Measurements from ENCODE around the gene MED13L. TPM values are rescaled to one million over a fixed set of nuclear protein-coding genes. Genes with fewer than 3 reads are reported as not detected.
A peak's percentile ranks its signal among the peaks of the same experiment; 100 is the strongest.

The MED13L gene
- total and polyA plus RNA-seq, 2 donors (not counting 1 experiment from before 2014, with no cell fraction given), result 56.5 to 97.3 TPM

GRCh38 chr12:115988212-115988611 is 289.3 kb downstream of the MED13L start:
- no peaks in the 10 kb centered on the region for H4K20me1 ChIP-seq (ENCODE audit: control insufficient read depth, extremely low read depth, insufficient read depth, low read length)

GRCh38 chr12:115984616-115985015 is 292.9 kb downstream of the MED13L start:
- Histone ChIP-seq H2AFZ (ENCODE audit: low read length) (no peak overlapping the region), H3K27ac (ENCODE audit: insufficient read depth, low read length) (no peak overlapping the region), H3K9me3 (ENCODE audit: control insufficient read depth, insufficient read depth, low read depth, low read length) (no peaks in the 10 kb centered on the region), H4K20me1 (ENCODE audit: control insufficient read depth, extremely low read depth, insufficient read depth, low read length) (no peaks in the 10 kb centered on the region), H3K79me2 (ENCODE audit: control insufficient read depth, insufficient read depth, low read length) (peaks cover 5% of the 10 kb centered on the region), H3K9ac (ENCODE audit: insufficient read depth, low read length) (no peak overlapping the region), H3K4me3 (replicated peaks in 1 of 4; ENCODE audit: control extremely low read depth in 1 of 4, insufficient read depth in 1 of 4, low read depth in 3 of 4, low read length in 4 of 4) (no peak overlapping the region), H3K4me2 (ENCODE audit: extremely low read depth, insufficient read depth, low read length) (no peak overlapping the region), H3K36me3 (ENCODE audit: control insufficient read depth, insufficient read depth, low read length) (peaks cover 2% of the 10 kb centered on the region), H3K27me3 (ENCODE audit: control insufficient read depth, insufficient read depth, low read length) (no peaks in the 10 kb centered on the region), H3K4me1 (ENCODE audit: control insufficient read depth, extremely low read depth, insufficient read depth, low read length) (no peaks in the 10 kb centered on the region)
- no peak for DNase-seq (ENCODE audit: low read depth in 2 of 2)
- TF ChIP-seq, protein P1, sequence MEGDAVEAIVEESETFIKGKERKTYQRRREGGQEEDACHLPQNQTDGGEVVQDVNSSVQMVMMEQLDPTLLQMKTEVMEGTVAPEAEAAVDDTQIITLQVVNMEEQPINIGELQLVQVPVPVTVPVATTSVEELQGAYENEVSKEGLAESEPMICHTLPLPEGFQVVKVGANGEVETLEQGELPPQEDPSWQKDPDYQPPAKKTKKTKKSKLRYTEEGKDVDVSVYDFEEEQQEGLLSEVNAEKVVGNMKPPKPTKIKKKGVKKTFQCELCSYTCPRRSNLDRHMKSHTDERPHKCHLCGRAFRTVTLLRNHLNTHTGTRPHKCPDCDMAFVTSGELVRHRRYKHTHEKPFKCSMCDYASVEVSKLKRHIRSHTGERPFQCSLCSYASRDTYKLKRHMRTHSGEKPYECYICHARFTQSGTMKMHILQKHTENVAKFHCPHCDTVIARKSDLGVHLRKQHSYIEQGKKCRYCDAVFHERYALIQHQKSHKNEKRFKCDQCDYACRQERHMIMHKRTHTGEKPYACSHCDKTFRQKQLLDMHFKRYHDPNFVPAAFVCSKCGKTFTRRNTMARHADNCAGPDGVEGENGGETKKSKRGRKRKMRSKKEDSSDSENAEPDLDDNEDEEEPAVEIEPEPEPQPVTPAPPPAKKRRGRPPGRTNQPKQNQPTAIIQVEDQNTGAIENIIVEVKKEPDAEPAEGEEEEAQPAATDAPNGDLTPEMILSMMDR (conservative IDR thresholded peaks at IDR 0.05 in 1 of 2, IDR thresholded peaks at IDR 0.05 in 1 of 2; ENCODE audit: low read depth in 1 of 2, low read length in 2 of 2), result no peak
- TF ChIP-seq EZH2 (IDR thresholded peaks at IDR 0.05; ENCODE audit: low read length, missing control alignments), result no peak

More at GRCh38 chr12:115988212-115988611, 289.3 kb downstream of the MED13L start:
- DNase-seq (ENCODE audit: low read depth in 2 of 2), result no peak
- Histone ChIP-seq H3K79me2 (ENCODE audit: control insufficient read depth, insufficient read depth, low read length) (peaks cover 7% of the 10 kb centered on the region), H3K9ac (ENCODE audit: insufficient read depth, low read length) (no peak overlapping the region), H3K27me3 (ENCODE audit: control insufficient read depth, insufficient read depth, low read length) (no peaks in the 10 kb centered on the region), H3K9me3 (ENCODE audit: control insufficient read depth, insufficient read depth, low read depth, low read length) (no peaks in the 10 kb centered on the region), H3K4me2 (ENCODE audit: extremely low read depth, insufficient read depth, low read length) (no peak overlapping the region), H3K4me1 (ENCODE audit: control insufficient read depth, extremely low read depth, insufficient read depth, low read length) (no peaks in the 10 kb centered on the region), H2AFZ (ENCODE audit: low read length) (no peak overlapping the region), H3K27ac (ENCODE audit: insufficient read depth, low read length) (no peak overlapping the region), H3K4me3 (replicated peaks in 1 of 4; ENCODE audit: control extremely low read depth in 1 of 4, insufficient read depth in 1 of 4, low read depth in 3 of 4, low read length in 4 of 4) (no peak overlapping the region), H3K36me3 (ENCODE audit: control insufficient read depth, insufficient read depth, low read length) (peaks cover 3% of the 10 kb centered on the region)
- TF ChIP-seq, protein P1 (conservative IDR thresholded peaks at IDR 0.05 in 1 of 2, IDR thresholded peaks at IDR 0.05 in 1 of 2; ENCODE audit: low read depth in 1 of 2, low read length in 2 of 2), result no peak
- TF ChIP-seq EZH2 (IDR thresholded peaks at IDR 0.05; ENCODE audit: low read length, missing control alignments), result no peak

DNA sequence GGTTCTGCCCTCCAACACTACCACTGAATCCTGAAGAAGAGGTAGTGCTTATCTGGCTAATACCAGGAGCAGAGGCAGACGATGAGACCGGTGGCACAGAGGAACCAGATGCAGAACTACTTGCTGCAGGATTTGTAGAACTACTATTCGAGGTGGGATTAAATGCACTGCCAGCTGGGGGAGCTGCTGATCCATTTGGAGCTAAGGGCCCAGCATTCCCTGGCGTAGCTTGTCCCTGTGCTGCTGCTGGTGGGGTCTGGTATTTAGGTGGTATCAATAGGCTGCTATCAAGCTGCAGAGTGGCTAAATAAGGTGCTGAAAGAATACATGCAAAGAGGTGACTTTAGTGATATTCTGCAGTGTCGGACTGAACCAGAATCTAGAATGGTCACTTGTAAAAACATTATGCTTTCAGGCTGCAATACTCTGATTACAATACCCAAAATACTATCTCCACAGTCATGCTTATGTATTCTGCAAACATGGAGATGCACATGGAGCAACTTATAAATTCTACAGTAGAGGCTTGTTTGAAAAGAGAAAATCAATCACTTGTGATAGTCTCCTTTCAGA is 294.2 kb downstream of the MED13L start:
- H4K20me1 ChIP-seq (ENCODE audit: control insufficient read depth, extremely low read depth, insufficient read depth, low read length), result no peaks in the 10 kb centered on the region
- no peaks in the 10 kb centered on the region for H3K27me3 ChIP-seq (ENCODE audit: control insufficient read depth, insufficient read depth, low read length)
- H3K9ac ChIP-seq (ENCODE audit: insufficient read depth, low read length), result no peak overlapping the region
- TF ChIP-seq, protein P1 (conservative IDR thresholded peaks at IDR 0.05 in 1 of 2, IDR thresholded peaks at IDR 0.05 in 1 of 2; ENCODE audit: low read depth in 1 of 2, low read length in 2 of 2), result peak; percentile 17 to 25
- TF ChIP-seq EZH2 (IDR thresholded peaks at IDR 0.05; ENCODE audit: low read length, missing control alignments), result no peak
- no peak overlapping the region for H3K4me2 ChIP-seq (ENCODE audit: extremely low read depth, insufficient read depth, low read length)
- H3K79me2 ChIP-seq (ENCODE audit: control insufficient read depth, insufficient read depth, low read length), result peaks cover 3% of the 10 kb centered on the region
- DNase-seq (ENCODE audit: low read depth in 2 of 2), result no peak
- H3K36me3 ChIP-seq (ENCODE audit: control insufficient read depth, insufficient read depth, low read length), result peaks cover 2% of the 10 kb centered on the region
- no peaks in the 10 kb centered on the region for H3K9me3 ChIP-seq (ENCODE audit: control insufficient read depth, insufficient read depth, low read depth, low read length)
- no peak overlapping the region for H2AFZ ChIP-seq (ENCODE audit: low read length)
- no peaks in the 10 kb centered on the region for H3K4me1 ChIP-seq (ENCODE audit: control insufficient read depth, extremely low read depth, insufficient read depth, low read length)
- H3K27ac ChIP-seq (ENCODE audit: insufficient read depth, low read length), result no peak overlapping the region
- H3K4me3 ChIP-seq (replicated peaks in 1 of 4; ENCODE audit: control extremely low read depth in 1 of 4, insufficient read depth in 1 of 4, low read depth in 3 of 4, low read length in 4 of 4), result no peak overlapping the region
